Measurements from ENCODE around the gene SMIM44.

DNA sequence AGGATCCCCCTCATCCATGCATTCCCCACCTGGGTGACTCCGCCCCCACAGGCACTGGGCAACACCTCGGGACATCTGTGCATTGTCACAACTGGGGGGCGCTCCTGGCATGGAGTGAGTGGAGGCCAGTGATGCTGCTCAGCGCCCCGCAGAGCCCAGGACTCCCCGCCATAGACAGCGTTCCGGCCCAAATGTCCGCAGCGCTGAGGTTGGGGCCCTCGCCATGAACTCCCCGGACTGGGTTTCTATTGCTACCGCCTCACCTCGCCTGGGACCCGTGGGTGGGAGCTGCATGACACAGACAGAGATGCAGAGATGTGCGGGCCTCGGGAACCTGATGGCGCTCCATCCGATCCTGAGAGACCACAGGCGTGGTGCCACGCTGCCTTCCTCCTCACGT is 27.5 kb upstream of the SMIM44 start:
- TF ChIP-seq, protein P1, sequence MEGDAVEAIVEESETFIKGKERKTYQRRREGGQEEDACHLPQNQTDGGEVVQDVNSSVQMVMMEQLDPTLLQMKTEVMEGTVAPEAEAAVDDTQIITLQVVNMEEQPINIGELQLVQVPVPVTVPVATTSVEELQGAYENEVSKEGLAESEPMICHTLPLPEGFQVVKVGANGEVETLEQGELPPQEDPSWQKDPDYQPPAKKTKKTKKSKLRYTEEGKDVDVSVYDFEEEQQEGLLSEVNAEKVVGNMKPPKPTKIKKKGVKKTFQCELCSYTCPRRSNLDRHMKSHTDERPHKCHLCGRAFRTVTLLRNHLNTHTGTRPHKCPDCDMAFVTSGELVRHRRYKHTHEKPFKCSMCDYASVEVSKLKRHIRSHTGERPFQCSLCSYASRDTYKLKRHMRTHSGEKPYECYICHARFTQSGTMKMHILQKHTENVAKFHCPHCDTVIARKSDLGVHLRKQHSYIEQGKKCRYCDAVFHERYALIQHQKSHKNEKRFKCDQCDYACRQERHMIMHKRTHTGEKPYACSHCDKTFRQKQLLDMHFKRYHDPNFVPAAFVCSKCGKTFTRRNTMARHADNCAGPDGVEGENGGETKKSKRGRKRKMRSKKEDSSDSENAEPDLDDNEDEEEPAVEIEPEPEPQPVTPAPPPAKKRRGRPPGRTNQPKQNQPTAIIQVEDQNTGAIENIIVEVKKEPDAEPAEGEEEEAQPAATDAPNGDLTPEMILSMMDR (IDR thresholded peaks at IDR 0.05), result no peak
- no peak for TF ChIP-seq EZH2 (IDR thresholded peaks at IDR 0.05)
